WTC11 (cell line): Measurements from ENCODE around the gene SNHG17. TPM values are rescaled to one million over a fixed set of nuclear protein-coding genes. Genes with fewer than 3 reads are reported as not detected.

Experiments used
- total RNA-seq: library from RNA; stranded (reverse); gene quantifications from 3 replicates; pipeline ENCODE4 v1.2.3, GENCODE V29; 2021

The SNHG17 gene
- total RNA-seq, 1 experiment from 2014 or later: 71.6 TPM

Other genes with a start within 250 kb of the SNHG17 start
- gene KIAA1755, start 174.6 kb downstream of the SNHG17 start, total RNA-seq: 0.16 to 0.50 TPM (median 0.27 TPM) in 3 replicates
- not detected in 3 replicates for gene BPI, start 131.2 kb downstream of the SNHG17 start, total RNA-seq
- 0.27 to 0.37 TPM (median 0.34 TPM) in 3 replicates for gene LBP, start 88.8 kb downstream of the SNHG17 start, total RNA-seq
- 29.4 to 36.7 TPM (median 31.4 TPM) in 3 replicates for gene RALGAPB, start 37.5 kb upstream of the SNHG17 start, total RNA-seq
- gene ADIG, start 145.9 kb upstream of the SNHG17 start, total RNA-seq: not detected in 3 replicates
- 0.46 to 0.72 TPM (median 0.60 TPM) in 3 replicates for gene ARHGAP40, start 166.5 kb upstream of the SNHG17 start, total RNA-seq